Mucosa of rectum (tissue), 2 donors: ENCODE results near the gene DOHH.

ENCODE experiments used
- H3K27ac ChIP-seq, 2 donors: one replicate each; pipeline ENCODE4 v1.7.0; 2013; ENCODE audit warnings: inconsistent platforms in 2 of 2, low read depth in 2 of 2, low read length in 2 of 2
- H3K27me3 ChIP-seq, 2 donors: one replicate each; pipeline ENCODE4 v1.7.0; 2013; ENCODE audit warnings: low read length in 2 of 2; ENCODE audit not compliant: control insufficient read depth in 2 of 2, insufficient read depth in 2 of 2
- H3K36me3 ChIP-seq, 2 donors: one replicate each; pipeline ENCODE4 v1.7.0; 2013; ENCODE audit warnings: low read length in 2 of 2; ENCODE audit not compliant: control insufficient read depth in 2 of 2, insufficient read depth in 2 of 2
- H3K4me1 ChIP-seq, 2 donors: one replicate each; pipeline ENCODE4 v1.7.0; 2013; ENCODE audit warnings: low read length in 2 of 2, mild to moderate bottlenecking in 1 of 2; ENCODE audit not compliant: control insufficient read depth in 2 of 2, insufficient read depth in 2 of 2
- H3K4me3 ChIP-seq, 2 donors: one replicate each; pipeline ENCODE4 v1.7.0; 2013; ENCODE audit warnings: low read length in 2 of 2
- H3K9ac ChIP-seq, 2 donors: one replicate each; pipeline ENCODE4 v1.7.0; 2013; ENCODE audit warnings: low read length in 2 of 2, low read depth in 1 of 2, mild to moderate bottlenecking in 1 of 2
- H3K9me3 ChIP-seq, 2 donors: one replicate each; pipeline ENCODE4 v1.7.0; 2013; ENCODE audit warnings: low read length in 2 of 2; ENCODE audit not compliant: control insufficient read depth in 2 of 2
- donor health status: healthy.
- donor health status: Normal muscosa, but diverticular disease.

Gene DOHH

GRCh38 chr19:3527238-3527910 is 26.9 kb upstream of the DOHH start:
- peaks cover 38 to 56% of the 10 kb centered on the region in 2 donors for H3K36me3 ChIP-seq
- no peak overlapping the region for H3K4me3 ChIP-seq
- H3K9me3 ChIP-seq = no peaks in the 10 kb centered on the region
- no peaks in the 10 kb centered on the region for H3K27me3 ChIP-seq
- no peak overlapping the region for H3K27ac ChIP-seq
- no peak overlapping the region for H3K9ac ChIP-seq
- no peaks in the 10 kb centered on the region for H3K4me1 ChIP-seq

GRCh38 chr19:3526507-3527237 is 26.2 kb upstream of the DOHH start:
- no peaks in the 10 kb centered on the region for H3K9me3 ChIP-seq
- H3K36me3 ChIP-seq = peaks cover 38 to 51% of the 10 kb centered on the region in 2 donors
- H3K9ac ChIP-seq = no peak overlapping the region
- no peak overlapping the region for H3K4me3 ChIP-seq
- H3K27me3 ChIP-seq = no peaks in the 10 kb centered on the region
- no peak overlapping the region for H3K27ac ChIP-seq
- no peaks in the 10 kb centered on the region for H3K4me1 ChIP-seq

GRCh38 chr19:3524904-3525451 is 24.5 kb upstream of the DOHH start:
- no peak overlapping the region for H3K4me3 ChIP-seq
- H3K9ac ChIP-seq = no peak overlapping the region
- no peaks in the 10 kb centered on the region for H3K9me3 ChIP-seq
- no peak overlapping the region for H3K27ac ChIP-seq
- peaks cover 43% of the 10 kb centered on the region in 2 donors for H3K36me3 ChIP-seq
- H3K27me3 ChIP-seq = no peaks in the 10 kb centered on the region
- H3K4me1 ChIP-seq = no peaks in the 10 kb centered on the region

GRCh38 chr19:3524078-3524842 is 23.8 kb upstream of the DOHH start:
- H3K27me3 ChIP-seq = no peaks in the 10 kb centered on the region
- H3K36me3 ChIP-seq = peaks cover 46 to 47% of the 10 kb centered on the region in 2 donors
- H3K4me1 ChIP-seq = no peaks in the 10 kb centered on the region
- no peak overlapping the region for H3K9ac ChIP-seq
- no peak overlapping the region for H3K4me3 ChIP-seq
- H3K9me3 ChIP-seq = no peaks in the 10 kb centered on the region
- H3K27ac ChIP-seq = no peak overlapping the region

- Histone ChIP-seq H3K9ac (no peak overlapping the region), H3K27me3 (no peaks in the 10 kb centered on the region), H3K27ac (no peak overlapping the region), H3K36me3 (peaks cover 48 to 51% of the 10 kb centered on the region in 2 donors), H3K9me3 (no peaks in the 10 kb centered on the region), H3K4me1 (no peaks in the 10 kb centered on the region), H3K4me3 (no peak overlapping the region)
Observed at GRCh38 chr19:3523361-3524077, 23.0 kb upstream of the DOHH start.

GRCh38 chr19:3522421-3523360 is 22.2 kb upstream of the DOHH start:
- H3K9me3 ChIP-seq = no peaks in the 10 kb centered on the region
- H3K9ac ChIP-seq = no peak overlapping the region
- no peak overlapping the region for H3K27ac ChIP-seq
- no peaks in the 10 kb centered on the region for H3K27me3 ChIP-seq
- peaks cover 44 to 48% of the 10 kb centered on the region in 2 donors for H3K36me3 ChIP-seq
- no peak overlapping the region for H3K4me3 ChIP-seq
- H3K4me1 ChIP-seq = no peaks in the 10 kb centered on the region

GRCh38 chr19:3521104-3521445 is 20.6 kb upstream of the DOHH start:
- no peak overlapping the region for H3K4me3 ChIP-seq
- no peak overlapping the region for H3K27ac ChIP-seq
- no peaks in the 10 kb centered on the region for H3K9me3 ChIP-seq
- peaks cover 33 to 37% of the 10 kb centered on the region in 2 donors for H3K36me3 ChIP-seq
- no peak overlapping the region for H3K9ac ChIP-seq
- no peaks in the 10 kb centered on the region for H3K27me3 ChIP-seq
- peaks cover 0 to 2% of the 10 kb centered on the region in 2 donors for H3K4me1 ChIP-seq

GRCh38 chr19:3520166-3521103 is 20.0 kb upstream of the DOHH start:
- no peak overlapping the region for H3K4me3 ChIP-seq
- H3K27me3 ChIP-seq = no peaks in the 10 kb centered on the region
- H3K4me1 ChIP-seq = peaks cover 0 to 2% of the 10 kb centered on the region in 2 donors
- H3K9me3 ChIP-seq = no peaks in the 10 kb centered on the region
- no peak overlapping the region for H3K27ac ChIP-seq
- peaks cover 28 to 37% of the 10 kb centered on the region in 2 donors for H3K36me3 ChIP-seq
- no peak overlapping the region for H3K9ac ChIP-seq
